Liver (tissue), 9 donors: Measurements from ENCODE around the gene FBXW5. TPM values are rescaled to one million over a fixed set of nuclear protein-coding genes. Genes with fewer than 3 reads are reported as not detected.

Experiments
- DNase-seq: peaks from one replicate; pipeline ENCODE4 v3.0.0-alpha.2; 2017; ENCODE audit warnings: low spot score
- H3K27ac ChIP-seq, 2 donors: one replicate each; pipeline ENCODE4 v1.7.0; 2013; ENCODE audit warnings: inconsistent platforms in 2 of 2, low read length in 2 of 2, control low read depth in 1 of 2, low read depth in 1 of 2, mild to moderate bottlenecking in 1 of 2
- H3K27me3 ChIP-seq, 4 donors: one replicate each; pipeline versions ENCODE4 v1.6.1 to v1.7.0; 2013; ENCODE audit warnings: low read length in 3 of 4, inconsistent platforms in 1 of 4, mild to moderate bottlenecking in 1 of 4, moderate library complexity in 1 of 4; ENCODE audit not compliant: control insufficient read depth in 4 of 4, insufficient read depth in 4 of 4
- H3K36me3 ChIP-seq, 4 donors: one replicate each; pipeline versions ENCODE4 v1.6.1 to v1.7.0; 2013; ENCODE audit warnings: low read length in 3 of 4, mild to moderate bottlenecking in 3 of 4, low read depth in 1 of 4, moderate library complexity in 1 of 4; ENCODE audit not compliant: control insufficient read depth in 4 of 4, insufficient read depth in 3 of 4
- H3K4me1 ChIP-seq, 4 donors: one replicate each; pipeline versions ENCODE4 v1.6.1 to v1.7.0; 2013; ENCODE audit warnings: low read length in 3 of 4, mild to moderate bottlenecking in 3 of 4, moderate library complexity in 1 of 4; ENCODE audit not compliant: control insufficient read depth in 4 of 4, insufficient read depth in 4 of 4
- H3K4me3 ChIP-seq, 3 donors: one replicate each; pipeline versions ENCODE4 v1.6.1 to v1.7.0; 2013; ENCODE audit warnings: low read length in 3 of 3, control low read depth in 1 of 3, low read depth in 1 of 3, mild to moderate bottlenecking in 1 of 3
- H3K9ac ChIP-seq, 2 donors: one replicate each; pipeline ENCODE4 v1.7.0; 2013; ENCODE audit warnings: low read length in 2 of 2, mild to moderate bottlenecking in 2 of 2, moderate library complexity in 2 of 2, control low read depth in 1 of 2, low read depth in 1 of 2
- H3K9me3 ChIP-seq, 4 donors: one replicate each; pipeline versions ENCODE4 v1.6.1 to v1.7.0; 2013; ENCODE audit warnings: low read length in 3 of 4; ENCODE audit not compliant: control insufficient read depth in 4 of 4
- ATF3 ChIP-seq: IDR thresholded peaks from 2 replicates; pipeline ENCODE4 v1.6.1; 2016; ENCODE audit warnings: antibody characterized with exemption
- CTCF ChIP-seq: fragments of 150-350 bp; IDR thresholded peaks from 2 replicates; pipeline ENCODE4 v1.5.1; 2017; ENCODE audit warnings: improper control_type of control experiment, low read depth, low read length; ENCODE audit not compliant: missing input control
- EGR1 ChIP-seq, 2 donors: IDR thresholded peaks; 2 replicates each; pipeline ENCODE4 v1.6.1; 2016 to 2018; ENCODE audit warnings: antibody characterized with exemption in 2 of 2, low read depth in 2 of 2
- FOXA1 ChIP-seq: IDR thresholded peaks from 2 replicates; pipeline ENCODE4 v1.6.1; 2016; ENCODE audit warnings: antibody characterized with exemption
- FOXA2 ChIP-seq: IDR thresholded peaks from 2 replicates; pipeline ENCODE4 v1.6.1; 2016; ENCODE audit warnings: antibody characterized with exemption
- GABPA ChIP-seq, 2 donors: IDR thresholded peaks in 1 of 2; conservative IDR thresholded peaks in 1 of 2; 2 replicates each; pipeline ENCODE4 v1.6.1; 2016; ENCODE audit warnings: antibody characterized with exemption in 2 of 2, mild to moderate bottlenecking in 1 of 2, moderate library complexity in 1 of 2
- HNF4A ChIP-seq, 2 donors: conservative IDR thresholded peaks; 2 replicates each; pipeline ENCODE4 v1.6.1; 2016; ENCODE audit warnings: antibody characterized with exemption in 2 of 2, mild to moderate bottlenecking in 2 of 2
- HNF4G ChIP-seq: IDR thresholded peaks from 2 replicates; pipeline ENCODE4 v1.6.1; 2016; ENCODE audit warnings: antibody characterized with exemption
- JUND ChIP-seq, 2 donors: IDR thresholded peaks; 2 replicates each; pipeline ENCODE4 v1.6.1; 2016; ENCODE audit warnings: antibody characterized with exemption in 2 of 2
- MAX ChIP-seq: IDR thresholded peaks from 2 replicates; pipeline ENCODE4 v1.6.1; 2016; ENCODE audit warnings: antibody characterized with exemption
- NR2F2 ChIP-seq: IDR thresholded peaks from 2 replicates; pipeline ENCODE4 v1.6.1; 2016; ENCODE audit warnings: antibody characterized with exemption
- REST ChIP-seq: IDR thresholded peaks from 2 replicates; pipeline ENCODE4 v1.6.1; 2016; ENCODE audit warnings: antibody characterized with exemption, mild to moderate bottlenecking
- SP1 ChIP-seq: IDR thresholded peaks from 2 replicates; pipeline ENCODE4 v1.6.1; 2018; ENCODE audit warnings: antibody characterized with exemption, mild to moderate bottlenecking
- TAF1 ChIP-seq: conservative IDR thresholded peaks from 2 replicates; pipeline ENCODE4 v1.6.1; 2016; ENCODE audit warnings: antibody characterized with exemption, mild to moderate bottlenecking
- YY1 ChIP-seq: IDR thresholded peaks from 2 replicates; pipeline ENCODE4 v1.6.1; 2016; ENCODE audit warnings: antibody characterized with exemption, mild to moderate bottlenecking
- ZBTB33 ChIP-seq: IDR thresholded peaks from 2 replicates; pipeline ENCODE4 v1.6.1; 2016; ENCODE audit warnings: antibody characterized with exemption
- WGBS: extraction: QIAGEN DNeasy Blood & Tissue Kit; methylation state at CpG from one replicate; pipeline ENCODE4 v1.1.7; 2013; 5-methylcytosine and 5-hydroxymethylcytosine counted together
- polyA plus RNA-seq, 2 donors: library from polyadenylated mRNA; stranded (reverse) in 1 of 2; unstranded in 1 of 2; fragments of 200-250 nt in 1 of 2; fragments of >200 nt in 1 of 2; fragmentation: Nextera tagmentation in 1 of 2; extraction: Ambion mirVana in 1 of 2; gene quantifications; one replicate each; pipeline versions ENCODE4 v1.2.1 to v1.2.3, GENCODE V29; 2013 to 2015
- total RNA-seq, 2 donors: library from RNA; depleted of rRNA; stranded (reverse); fragments of >200 nt; gene quantifications; one replicate each; pipeline ENCODE4 v1.2.3, GENCODE V29; 2014
- donor health status: healthy.
- donor health status: healthy.
- donor health status: healthy.
- donor health status: healthy.
- donor health status: healthy.

The FBXW5 gene
- total and polyA plus RNA-seq, 4 donors: 64.0 to 163 (median 109) TPM

- TF ChIP-seq REST (no peak), SP1 (no peak), TAF1 (no peak), YY1 (no peak), EGR1 (IDR thresholded peaks at IDR 0.05; ENCODE audit: low read depth in 2 of 2) (no peak), ATF3 (no peak), MAX (no peak), FOXA2 (no peak), JUND (IDR thresholded peaks at IDR 0.05) (no peak)
Observed at GRCh38 chr9:136898483-136899100, 45.9 kb downstream of the FBXW5 start.

GRCh38 chr9:136896027-136896426, 48.5 kb downstream of the FBXW5 start:
- WGBS: 87% methylated on average over 11 of the region's 11 CpGs
- TF ChIP-seq HNF4A (conservative IDR thresholded peaks at IDR 0.05): no peak
- no peak for TF ChIP-seq NR2F2
- TF ChIP-seq HNF4G: no peak
- TF ChIP-seq FOXA1: no peak
- TF ChIP-seq JUND (IDR thresholded peaks at IDR 0.05): no peak
- no peak for TF ChIP-seq GABPA (IDR thresholded peaks at IDR 0.05 in 1 of 2, conservative IDR thresholded peaks at IDR 0.05 in 1 of 2)
- TF ChIP-seq ZBTB33: no peak
- no peak for TF ChIP-seq CTCF
- no peak for TF ChIP-seq MAX
- no peak for TF ChIP-seq FOXA2
- no peak for TF ChIP-seq REST

More at GRCh38 chr9:136898483-136899100, 45.9 kb downstream of the FBXW5 start:
- no peak overlapping the region for H3K27ac ChIP-seq
- no peaks in the 10 kb centered on the region for H3K9me3 ChIP-seq
- WGBS: 95% methylated on average over 21 of the region's 21 CpGs
- no peak overlapping the region for H3K4me3 ChIP-seq
- H3K4me1 ChIP-seq: peaks cover 10 to 31% (median 20%) of the 10 kb centered on the region in 4 donors
- H3K9ac ChIP-seq: no peak overlapping the region
- peaks cover 0 to 14% (median 9%) of the 10 kb centered on the region in 4 donors for H3K36me3 ChIP-seq
- DNase-seq: no peak
- no peaks in the 10 kb centered on the region for H3K27me3 ChIP-seq

More at GRCh38 chr9:136896027-136896426, 48.5 kb downstream of the FBXW5 start:
- H3K9me3 ChIP-seq: no peaks in the 10 kb centered on the region
- no peak for DNase-seq
- H3K27me3 ChIP-seq: no peaks in the 10 kb centered on the region
- no peak overlapping the region for H3K9ac ChIP-seq
- peaks cover 0 to 6% (median under 1%) of the 10 kb centered on the region in 4 donors for H3K4me1 ChIP-seq
- H3K4me3 ChIP-seq: no peak overlapping the region
- no peak overlapping the region for H3K27ac ChIP-seq
- H3K36me3 ChIP-seq: peaks cover 0 to 14% (median 9%) of the 10 kb centered on the region in 4 donors
